Stimulated activated CD4-positive, alpha-beta T cell treated with anti-CD3 and anti-CD28 coated beads, Interleukin-1b, Interleukin-23, amount 100 ng/mL, for 48 hours (primary cell): ENCODE measurements around the gene XRRA1.

Source experiments
- DNase-seq: peaks from one replicate; pipeline ENCODE4 v3.0.0-alpha.2; 2020

Gene XRRA1

GRCh38 chr11:74824285-74824982 is 124.5 kb downstream of the XRRA1 start:
- no peak for DNase-seq

- no peak for DNase-seq
Observed at GRCh38 chr11:74822170-74822569, 126.7 kb downstream of the XRRA1 start.

DNA sequence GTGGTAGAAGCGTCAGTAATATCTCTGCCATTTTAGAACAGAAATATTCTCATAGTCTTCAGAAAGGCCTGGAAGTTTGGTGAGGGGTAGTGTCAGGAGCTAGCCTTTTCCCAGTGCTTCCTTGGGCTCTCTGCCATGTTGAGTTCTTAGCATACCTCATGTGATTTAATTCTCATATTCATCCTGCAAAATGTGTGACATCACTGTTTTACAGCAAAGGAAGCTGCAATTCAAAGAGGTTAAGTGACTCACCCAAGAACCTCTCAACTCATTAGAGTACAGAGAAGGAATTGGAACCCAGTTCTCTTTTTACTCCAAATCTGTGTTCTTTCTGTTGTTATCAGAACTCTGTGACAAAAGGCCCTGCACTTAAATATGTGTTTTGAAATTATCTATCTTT is 128.1 kb downstream of the XRRA1 start:
- no peak for DNase-seq

DNA sequence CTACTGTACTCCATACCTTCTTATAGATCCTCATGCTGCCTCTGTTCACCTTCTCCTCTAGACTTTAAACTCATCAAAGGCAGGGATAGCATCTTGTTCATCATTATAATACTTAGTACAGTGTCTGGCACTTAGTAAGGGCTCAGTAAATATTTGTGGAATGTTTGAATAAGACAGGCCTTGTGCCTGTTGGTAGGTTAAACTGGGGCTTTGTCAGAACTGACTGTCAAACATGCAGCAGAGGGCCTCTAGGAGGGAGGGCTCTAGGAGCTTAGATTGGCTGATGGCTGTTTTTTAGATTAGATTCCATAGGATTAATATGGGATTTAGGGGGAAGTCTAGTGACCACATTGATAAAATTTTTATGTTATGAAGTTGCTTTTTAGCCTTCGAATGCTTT is 129.5 kb downstream of the XRRA1 start:
- no peak for DNase-seq

DNA sequence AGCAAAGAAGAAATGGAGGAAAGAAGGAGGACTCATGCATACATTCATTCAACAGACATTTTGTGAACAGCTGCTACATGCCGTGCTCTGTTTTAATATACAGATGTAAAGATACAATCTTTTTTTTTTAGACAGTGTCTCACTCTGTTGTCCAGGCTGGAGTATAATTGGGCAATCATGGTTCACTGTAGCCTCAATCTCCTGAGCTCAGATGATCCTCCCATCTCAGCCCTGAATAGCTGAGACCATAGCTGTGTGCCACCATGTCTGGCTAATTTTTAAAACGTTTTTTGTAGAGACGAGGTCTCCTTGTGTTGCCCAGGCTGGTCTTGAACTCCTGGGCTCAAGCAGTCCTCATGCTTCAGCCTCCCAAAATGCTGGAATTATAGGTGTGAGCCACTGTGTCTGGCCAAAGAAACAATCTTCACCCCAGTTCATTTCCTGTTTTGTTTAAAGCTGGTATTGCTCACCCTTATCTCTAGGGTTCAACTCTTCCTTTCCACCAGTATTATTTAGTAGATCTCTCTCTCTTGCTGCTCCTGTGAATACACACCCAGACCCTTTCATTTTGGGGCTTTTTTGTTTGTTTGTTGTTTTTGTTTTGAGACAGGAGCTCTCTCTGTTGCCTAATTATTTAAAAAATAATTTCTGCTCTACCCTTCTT is 130.5 kb downstream of the XRRA1 start:
- no peak for DNase-seq

DNA sequence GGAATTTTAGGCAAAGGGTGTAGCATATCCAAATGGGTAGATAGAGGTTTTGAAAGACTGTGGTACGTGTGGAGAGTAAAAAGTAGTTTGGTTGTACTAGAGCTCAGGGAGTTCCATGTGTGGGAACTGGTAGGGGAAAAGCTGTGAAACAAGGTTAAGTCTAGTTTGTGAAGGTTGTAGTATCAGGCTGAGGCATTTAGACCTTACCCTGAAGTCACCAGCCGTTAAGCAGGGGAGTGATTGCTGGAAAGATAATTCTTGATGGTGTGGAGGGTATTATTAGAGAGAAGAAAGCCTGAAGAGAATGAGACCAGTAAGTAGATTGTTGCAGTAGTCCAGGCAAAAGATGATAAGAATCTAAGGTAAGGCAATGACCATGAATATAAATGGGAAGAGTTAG is 132.2 kb downstream of the XRRA1 start:
- DNase-seq = no peak

DNA sequence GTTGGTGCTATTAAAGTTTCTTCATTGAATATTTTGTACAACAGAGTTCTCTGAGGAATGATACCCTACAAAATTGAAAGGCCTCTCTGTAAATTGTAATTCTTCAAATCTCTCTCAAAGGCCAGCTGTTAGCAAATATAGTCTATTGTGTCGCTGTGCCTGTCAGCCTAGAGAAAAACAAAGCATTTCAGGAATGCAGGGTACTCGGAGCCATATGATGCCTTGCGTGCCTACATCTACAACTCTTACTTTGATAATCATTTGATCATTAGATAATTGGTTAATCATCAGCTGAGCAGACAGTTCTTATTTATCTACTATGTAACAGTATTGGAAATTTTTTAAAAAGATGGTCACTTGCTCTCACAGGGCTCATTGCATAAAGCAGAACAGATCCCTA is 132.9 kb downstream of the XRRA1 start:
- no peak for DNase-seq

DNA sequence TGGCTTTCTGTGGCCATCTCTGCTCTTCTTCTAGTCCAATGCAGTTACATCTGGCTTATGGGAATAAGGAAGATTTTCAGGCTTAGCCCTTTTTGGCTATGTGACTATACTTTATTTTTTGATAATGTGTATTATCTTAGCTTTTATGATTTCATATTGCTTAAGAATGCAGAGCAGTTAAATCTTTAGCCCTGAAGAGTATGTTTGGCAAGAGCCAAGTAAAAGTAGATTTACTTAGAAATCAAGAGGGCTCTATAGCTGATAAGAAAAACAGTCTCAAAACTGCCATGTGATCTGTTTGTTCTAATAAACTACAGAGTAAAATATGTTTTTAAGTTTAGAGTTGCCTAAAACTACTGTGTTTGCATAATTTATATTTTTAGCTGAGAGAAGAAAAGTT is 139.1 kb downstream of the XRRA1 start:
- no peak for DNase-seq

- DNase-seq = no peak
Observed at GRCh38 chr11:74806267-74806666, 142.6 kb downstream of the XRRA1 start.

GRCh38 chr11:74791333-74792100 is 157.4 kb downstream of the XRRA1 start:
- DNase-seq = no peak
